Measurements from ENCODE around the gene PACSIN1.

DNA sequence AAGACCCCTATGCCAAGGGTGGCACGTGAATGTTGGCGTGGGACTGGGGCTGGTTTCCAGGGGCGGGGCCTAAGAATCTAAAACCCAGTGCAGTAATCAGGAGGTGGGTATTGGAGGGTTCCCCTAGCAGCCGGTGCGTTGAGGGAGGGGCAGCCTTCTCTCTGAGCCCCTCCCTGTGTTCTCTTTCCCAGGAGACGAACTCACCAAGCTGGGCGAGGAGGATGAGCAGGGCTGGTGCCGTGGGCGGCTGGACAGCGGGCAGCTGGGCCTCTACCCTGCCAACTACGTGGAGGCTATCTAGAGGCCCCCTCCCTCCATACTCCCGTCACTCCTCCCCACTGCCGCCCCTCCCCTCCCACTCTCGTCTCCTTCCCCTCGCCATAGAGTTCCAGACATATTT is 66.4 kb downstream of the PACSIN1 start:
- TF ChIP-seq POLR2AphosphoS5 (IDR thresholded peaks at IDR 0.05; ENCODE audit: borderline replicate concordance, low read depth, low read length) = no peak
- TF ChIP-seq EZH2 (IDR thresholded peaks at IDR 0.05) = no peak

All from SK-N-MC (cell line).